Dedifferentiated amniotic fluid mesenchymal stem cell (primary cell): ENCODE measurements around the gene ADAMTS16.

Source experiments
- DNase-seq: peaks from one replicate; pipeline ENCODE4 v3.0.0-alpha.2; 2016; ENCODE audit errors: extremely low spot score

The ADAMTS16 gene

DNA sequence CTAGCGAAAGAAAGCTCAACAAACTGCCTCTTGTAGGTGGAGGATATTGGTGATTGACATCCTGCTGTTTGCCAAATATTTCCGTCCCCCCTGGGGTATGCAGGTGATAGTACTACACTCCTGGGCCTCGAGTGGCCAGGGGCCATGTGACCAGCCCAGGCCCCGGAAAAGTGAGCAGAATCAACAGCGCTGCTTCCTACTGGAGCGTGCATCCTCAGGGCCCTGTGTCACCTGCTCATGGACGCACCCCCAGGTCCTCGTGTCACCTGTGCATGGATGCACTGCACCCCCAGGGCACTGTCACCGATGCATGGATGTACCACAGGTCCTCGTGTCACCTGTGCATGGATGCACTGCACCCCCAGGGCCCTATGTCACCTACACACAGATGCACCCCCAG lies 43.8 kb downstream of the ADAMTS16 start:
- DNase-seq: no peak

DNA sequence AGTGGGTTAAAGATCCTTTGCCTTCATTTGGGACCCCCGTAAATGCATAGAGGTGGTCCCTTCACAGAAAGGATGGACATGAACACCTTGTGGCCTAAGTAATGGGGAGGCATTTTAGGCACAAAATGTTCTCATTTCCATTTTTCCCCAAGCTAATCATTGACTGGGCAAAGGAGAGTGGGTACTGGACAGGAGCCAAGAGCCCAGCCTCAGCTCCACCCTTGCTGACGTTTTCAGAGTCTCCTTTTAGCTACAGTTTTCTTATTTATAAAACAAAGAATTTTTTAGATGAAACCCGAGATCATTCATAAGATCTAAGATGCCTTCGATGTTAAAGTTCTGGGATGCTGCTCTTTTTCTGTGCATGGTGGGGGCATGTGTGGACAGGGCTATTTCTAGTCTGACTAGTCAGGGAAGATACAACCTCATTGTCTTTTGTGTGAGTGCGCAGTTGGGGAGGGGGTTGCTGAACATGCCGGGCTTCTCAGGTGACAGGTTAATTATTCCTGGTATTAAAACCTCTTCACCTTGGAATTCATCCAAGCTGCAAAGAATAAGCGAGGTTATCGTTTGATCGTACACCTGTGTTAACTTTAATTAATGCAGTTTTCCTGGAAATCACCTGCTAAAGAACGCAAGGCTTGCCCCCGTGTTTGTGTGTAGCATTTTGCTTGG lies 48.4 kb downstream of the ADAMTS16 start:
- DNase-seq: no peak

DNA sequence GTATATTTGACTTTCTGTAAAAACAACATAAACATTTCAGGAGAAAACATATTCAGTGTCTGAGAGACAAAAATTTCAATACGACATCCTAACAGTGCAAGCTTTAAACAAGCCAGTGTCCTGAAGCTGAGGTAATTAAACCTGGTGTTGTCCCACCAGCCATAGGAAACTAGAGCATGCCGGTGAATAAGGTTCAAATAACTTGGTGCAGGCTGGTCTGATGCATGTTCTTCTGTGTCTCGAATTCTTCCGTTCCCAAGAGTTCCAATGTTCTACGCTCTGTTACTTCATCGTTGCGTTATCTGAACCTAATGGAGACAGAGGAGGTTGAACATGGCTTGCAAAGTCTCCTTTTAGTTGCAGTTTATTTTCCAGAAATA lies 48.9 kb downstream of the ADAMTS16 start:
- DNase-seq: no peak

DNA sequence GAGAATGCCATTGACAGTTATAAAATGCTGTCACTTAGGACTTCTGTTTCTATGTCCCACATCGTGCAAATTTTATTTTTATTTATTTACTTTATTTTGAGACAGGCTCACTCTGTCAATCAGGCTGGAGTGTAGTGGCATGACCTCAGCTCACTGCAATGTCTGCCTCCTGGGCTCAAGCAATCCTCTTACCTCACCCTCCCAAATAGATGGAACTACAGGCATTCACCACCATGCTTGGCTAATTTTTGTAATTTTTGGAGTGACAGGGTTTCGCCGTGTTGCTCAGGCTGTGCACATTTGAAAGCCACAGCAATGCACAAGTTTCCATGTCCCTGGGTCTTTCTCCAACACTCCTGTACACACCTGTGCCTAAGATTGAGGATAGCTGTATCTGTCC lies 51.8 kb downstream of the ADAMTS16 start:
- DNase-seq: no peak

DNA sequence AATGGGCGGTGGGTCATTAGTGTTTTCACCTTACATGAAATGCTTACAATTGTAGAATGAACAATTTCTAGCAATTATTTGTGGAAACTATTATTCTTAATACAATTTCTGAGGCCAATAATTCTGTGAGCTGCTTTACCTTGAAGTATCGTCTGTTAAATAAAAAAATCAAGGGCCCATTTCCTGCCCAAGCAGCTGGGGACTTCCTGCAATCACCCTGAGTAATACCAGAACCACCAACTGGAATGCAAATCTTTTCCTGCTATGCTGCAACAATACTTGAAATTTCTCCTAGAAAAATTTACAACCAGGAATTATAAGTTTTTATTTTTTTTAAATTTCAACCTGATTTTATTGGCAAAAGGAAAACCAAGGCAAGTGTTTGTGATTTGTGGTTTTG lies 52.6 kb downstream of the ADAMTS16 start:
- no peak for DNase-seq

DNA sequence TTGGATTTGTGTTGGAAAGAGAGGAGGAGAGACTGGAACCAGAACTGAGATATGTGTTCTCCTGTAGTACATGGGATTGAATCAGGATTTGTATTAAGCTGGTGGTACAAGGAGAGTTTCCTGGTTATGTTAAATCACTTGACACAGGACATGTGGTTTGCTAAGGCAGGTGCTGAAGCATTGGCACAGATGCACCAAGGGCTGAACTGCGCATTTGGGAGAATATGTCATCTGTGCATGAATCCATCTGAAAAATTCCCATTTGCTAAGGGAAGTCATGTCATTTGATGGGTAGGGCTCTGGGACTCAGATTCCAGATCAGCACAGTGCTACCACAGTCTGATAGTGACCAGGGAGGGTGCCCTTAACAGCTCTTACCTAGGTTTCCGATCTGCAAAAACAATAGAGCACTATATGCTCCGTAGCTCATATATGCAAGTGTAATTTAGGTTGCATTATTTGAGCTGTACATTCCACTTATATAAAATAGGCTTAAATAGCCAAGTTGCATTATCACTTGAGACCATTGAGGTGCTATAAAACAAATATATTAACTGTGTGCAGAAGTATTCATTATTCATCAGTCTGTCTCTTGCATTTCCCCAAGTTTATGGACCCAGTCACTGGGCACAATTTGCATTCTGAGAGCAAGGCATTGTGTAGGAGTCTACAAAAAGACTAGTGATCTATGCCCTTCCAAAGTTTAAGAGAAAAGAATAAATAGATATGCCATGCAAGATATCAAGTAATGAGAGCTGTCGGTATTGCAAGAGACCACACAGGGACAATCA lies 55.2 kb downstream of the ADAMTS16 start:
- DNase-seq: no peak

DNA sequence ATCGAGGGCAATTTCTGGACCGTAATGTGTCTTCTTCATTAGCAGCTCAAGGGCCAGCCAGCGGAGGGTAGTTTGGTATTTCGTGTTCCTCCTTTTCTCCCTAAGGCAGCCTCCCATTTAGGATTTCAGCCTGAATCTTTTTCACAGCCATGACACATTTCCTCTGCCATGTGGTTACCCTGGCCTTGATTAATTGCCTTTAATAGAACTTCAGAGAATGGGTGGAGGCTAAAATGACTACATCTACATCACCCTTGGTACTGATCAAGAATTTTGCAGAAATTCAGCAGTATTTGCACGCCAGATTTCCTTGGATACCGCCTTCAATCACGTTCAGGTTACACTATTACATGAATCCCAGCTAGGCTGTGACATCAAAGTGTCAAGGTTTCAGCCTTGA lies 58.0 kb downstream of the ADAMTS16 start:
- no peak for DNase-seq

DNA sequence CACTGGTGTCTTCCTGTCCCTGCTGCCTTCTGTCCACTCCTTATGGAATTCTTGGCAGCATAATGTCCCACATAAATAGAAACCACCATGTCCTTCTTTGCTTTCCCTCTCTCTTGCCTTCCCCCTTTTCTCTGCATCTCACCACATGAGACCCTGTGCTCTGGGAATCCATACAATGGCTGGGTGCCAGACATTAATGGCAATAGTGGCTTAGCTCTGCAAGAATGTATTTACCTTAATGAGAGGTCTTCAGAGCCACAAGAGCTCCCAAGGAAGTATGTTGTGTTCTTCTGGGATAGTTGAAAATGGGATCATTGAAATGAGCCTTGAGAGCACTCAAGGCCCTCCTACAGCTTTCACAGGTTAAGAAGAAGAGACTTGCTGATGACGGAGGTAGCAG lies 58.7 kb downstream of the ADAMTS16 start:
- no peak for DNase-seq

DNA sequence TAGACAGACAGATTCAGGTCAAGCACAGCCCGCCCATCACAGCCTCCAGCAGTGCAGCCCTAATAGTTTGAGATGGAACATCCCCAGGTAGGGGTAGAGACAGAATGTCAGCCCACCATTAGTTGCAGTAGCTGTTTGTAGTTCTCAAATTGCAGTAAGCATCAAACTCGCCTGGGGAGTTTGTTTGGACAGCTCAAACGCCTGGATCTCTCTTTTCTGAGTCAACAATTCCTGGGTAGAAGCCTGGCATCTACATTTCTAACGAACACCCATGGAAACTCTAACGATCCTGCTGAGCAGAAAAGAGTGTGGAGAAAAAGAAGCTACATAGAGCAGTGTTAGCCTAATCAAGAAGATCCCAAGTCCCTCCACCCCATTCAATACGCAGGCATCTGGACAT lies 59.4 kb downstream of the ADAMTS16 start:
- DNase-seq: no peak

DNA sequence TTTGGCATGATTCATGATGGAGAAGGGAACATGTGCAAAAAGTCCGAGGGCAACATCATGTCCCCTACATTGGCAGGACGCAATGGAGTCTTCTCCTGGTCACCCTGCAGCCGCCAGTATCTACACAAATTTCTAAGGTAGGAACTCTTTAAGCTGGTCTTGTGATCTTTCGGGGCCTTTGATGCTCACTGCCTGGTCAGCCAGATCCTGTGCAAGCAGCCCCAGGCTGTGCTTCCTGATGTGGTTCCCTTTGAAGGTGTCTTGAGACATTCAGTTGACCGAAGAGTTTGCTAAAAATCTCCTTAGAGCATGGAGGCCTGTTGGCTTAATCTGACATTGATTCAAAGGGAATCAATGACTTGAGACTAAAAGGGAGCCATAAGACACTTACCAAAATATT lies 60.0 kb downstream of the ADAMTS16 start:
- no peak for DNase-seq

DNA sequence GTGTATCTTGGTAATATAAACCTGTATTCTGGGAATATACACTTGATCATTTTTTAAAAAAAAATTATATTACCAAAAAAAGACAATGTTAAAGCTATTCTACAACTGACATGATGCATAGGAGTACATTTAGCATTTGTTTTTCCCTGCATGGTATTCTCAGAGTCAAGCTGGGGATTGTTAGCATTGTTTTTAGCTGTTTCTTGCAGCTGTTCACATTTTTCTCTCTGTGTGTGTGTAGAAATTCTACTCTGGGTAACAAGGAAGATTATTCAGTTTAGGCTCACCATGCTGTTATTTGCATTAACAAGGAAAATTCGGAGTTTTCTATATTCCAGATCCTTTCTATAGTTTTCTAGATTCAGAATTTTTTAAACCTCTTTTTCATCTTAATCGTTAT lies 62.2 kb downstream of the ADAMTS16 start:
- no peak for DNase-seq

DNA sequence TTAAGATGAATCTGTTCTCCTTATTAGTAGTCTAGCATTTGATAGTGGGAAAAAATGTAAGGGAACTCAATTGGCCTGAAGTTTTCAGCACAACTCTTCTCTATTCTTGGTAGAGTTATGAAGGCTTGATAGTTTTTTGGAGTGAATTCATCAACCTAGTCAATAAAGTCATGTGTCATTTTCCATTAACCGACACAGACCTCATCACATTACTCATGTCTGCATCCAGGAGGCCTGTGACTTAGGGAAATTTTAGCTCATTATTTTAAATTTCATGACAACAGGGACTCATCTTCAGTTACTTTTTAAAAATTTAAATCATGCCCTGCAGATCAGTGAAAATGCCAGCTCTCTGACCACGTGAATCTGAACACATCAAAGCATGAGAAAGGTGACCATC lies 63.3 kb downstream of the ADAMTS16 start:
- DNase-seq: no peak

DNA sequence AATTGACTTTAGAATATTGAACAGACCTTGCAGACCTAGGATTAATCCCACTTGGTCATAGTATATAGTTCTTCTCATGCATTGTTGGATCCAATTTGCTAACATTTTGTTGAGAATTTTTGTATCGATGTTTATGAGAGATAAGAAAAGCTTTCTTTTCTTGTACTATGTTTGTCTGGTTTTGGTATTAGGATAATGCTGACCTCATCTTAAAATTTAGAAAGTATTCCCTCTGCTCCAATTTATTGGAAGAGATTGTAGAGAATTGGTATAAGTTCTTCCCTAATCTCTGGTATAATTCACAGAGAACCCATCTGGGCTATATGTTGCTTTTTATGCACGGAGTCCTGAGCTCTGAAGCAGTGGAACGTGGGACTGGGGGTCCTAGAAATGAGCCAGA lies 67.7 kb downstream of the ADAMTS16 start:
- no peak for DNase-seq

DNA sequence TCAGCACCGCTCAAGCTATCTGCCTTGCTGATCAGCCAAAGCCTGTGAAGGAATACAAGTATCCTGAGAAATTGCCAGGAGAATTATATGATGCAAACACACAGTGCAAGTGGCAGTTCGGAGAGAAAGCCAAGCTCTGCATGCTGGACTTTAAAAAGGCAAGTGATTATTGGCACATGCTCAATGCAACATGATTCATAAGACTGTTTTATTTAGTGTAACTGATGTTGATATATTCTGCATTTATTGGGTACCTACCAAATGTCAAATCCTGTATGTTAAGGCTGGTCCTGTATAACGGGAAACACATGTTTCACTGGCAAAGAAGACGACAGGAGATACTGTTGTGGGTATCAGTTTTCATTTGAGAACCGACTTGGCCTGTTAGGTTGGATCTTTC lies 69.0 kb downstream of the ADAMTS16 start:
- no peak for DNase-seq

DNA sequence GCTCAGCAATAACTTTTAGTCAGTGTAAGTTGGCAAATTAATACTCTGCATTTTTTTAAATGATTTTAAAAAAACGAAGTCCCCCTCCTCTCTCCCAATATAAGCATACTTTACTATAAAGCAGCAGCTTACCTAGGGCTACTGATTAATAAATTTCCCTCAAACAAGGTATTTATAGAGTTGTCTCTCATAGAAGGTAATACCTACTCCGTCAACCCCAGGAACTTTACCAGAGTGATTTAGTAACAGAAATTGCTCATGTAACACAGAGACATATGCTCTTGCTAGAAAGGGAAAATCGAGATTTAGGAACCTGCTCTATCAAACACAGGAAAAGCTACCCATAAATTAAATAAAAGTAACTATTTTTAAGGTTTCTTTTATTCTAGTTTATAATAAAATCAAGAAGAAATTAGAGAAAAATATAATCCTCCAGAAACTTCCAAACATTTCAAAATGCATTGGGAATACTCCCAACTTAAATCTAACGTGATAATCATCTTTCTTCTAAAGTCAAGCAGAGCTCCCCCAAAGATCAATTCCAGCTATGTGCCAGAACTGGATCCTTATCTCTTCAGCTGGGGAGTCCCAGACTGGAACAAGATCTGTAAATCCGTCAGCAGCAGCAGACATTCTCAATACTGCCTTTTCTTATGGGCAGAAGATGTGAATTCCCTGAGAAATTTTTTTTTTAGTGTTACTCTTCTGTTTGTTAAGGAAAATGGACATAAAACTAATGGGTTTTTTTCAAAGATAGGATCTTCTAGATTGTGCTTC lies 69.6 kb downstream of the ADAMTS16 start:
- DNase-seq: no peak

DNA sequence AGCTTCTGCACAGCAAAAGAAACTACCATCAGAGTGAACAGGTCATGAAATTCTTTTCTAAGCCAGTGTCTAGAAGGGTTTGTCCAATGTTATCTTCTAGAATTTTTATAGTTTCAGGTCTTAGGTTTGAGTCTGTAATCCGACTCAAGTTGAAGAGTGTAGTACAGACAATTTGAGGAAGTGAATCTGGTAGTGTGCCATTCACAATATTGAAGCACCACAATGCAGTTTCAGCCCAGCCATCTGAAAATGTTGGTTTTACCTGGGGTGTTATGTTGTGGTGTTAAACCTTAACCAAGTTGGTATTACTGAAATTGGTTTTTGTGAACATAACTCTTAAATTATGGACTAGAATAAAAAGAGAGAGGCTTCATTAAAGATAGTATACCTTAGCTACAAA lies 77.2 kb downstream of the ADAMTS16 start:
- no peak for DNase-seq

DNA sequence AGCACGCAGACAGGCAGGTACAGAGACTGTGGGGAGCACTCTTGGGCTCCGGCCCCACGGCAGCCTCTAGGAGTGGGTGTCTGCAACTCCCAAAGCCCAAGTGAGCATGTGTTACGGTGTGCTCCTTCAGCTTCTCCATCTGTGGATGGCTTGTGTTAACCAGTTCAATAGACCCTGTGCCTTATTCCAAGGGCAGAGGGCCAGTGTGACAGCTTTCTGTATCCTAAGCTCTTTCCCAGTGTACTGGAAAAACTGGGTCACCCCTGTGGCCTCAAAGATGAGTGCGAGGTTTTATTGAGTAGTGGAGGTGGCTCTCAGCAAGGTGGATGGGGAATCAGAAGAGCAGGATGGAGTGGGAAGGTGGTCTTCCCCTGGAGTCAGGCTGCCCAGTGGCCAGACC lies 78.3 kb downstream of the ADAMTS16 start:
- no peak for DNase-seq

DNA sequence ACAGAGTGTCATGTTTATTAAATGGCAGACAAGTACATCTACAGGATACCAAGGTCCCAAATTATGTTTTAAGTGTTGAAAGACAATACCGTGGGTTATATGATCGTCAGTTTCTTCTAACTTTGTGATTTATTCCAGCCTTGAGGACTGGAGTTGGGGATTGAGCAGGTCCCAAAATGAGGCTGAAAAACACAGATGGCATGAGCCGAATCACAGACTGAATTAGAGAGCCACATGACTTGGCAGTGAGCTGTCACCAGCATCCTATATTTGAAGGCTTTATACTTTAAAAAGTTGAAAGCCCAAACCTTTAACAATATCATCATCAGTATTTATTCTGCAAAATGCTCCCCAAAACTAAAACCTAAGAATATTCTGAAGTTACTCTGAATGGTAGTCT lies 79.4 kb downstream of the ADAMTS16 start:
- no peak for DNase-seq

DNA sequence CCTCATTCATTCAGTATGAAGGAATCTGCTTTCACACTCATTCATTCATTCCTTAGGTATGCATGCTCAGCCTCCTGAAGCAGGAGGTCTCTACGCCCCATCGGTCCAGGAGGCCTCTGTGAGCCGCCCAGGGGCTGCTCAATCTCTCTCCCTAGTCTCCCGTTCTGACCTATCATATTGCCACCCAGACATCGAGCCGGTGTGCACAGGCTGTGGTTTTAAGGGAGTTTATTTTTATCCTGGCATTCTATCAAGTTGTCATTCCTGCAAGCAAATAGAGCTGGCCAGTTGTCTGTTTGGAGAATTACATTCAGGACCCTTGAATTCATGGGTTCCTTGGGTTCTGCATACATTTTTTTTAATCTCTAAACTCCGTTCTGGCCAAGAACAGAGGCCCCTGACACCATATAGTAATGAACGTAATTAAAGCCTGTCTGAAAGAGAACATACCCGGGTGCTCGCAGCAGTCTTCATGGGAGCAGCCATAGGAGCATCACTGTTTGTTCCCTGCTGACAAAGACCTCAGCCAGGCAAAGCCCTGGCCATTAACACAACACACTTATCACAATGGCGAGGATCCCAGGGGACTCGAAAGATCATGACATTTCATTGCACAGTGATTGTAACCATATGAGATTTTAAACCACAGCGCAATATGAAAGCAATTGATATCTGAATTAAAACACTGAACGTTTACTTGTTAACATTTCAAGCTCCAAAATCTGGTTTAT lies 80.9 kb downstream of the ADAMTS16 start:
- DNase-seq: no peak

DNA sequence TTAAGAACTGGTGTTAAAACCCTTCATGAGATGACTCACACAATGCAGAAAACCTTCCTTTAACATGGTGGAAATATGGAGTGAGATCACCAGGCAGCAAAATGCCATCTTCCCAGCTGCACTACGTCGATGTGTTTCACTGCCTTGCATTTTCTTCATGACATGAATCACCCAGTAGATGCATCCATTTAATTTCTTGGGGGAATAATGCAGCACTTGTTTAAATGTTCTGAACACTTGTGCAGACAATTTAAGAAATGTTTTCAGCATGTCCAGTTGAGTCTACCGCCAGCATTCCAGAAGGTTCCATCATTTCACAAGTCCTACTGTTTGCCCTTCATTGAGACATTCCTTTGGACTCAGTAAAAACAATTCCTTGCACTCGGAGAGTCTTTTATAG lies 81.6 kb downstream of the ADAMTS16 start:
- no peak for DNase-seq

DNA sequence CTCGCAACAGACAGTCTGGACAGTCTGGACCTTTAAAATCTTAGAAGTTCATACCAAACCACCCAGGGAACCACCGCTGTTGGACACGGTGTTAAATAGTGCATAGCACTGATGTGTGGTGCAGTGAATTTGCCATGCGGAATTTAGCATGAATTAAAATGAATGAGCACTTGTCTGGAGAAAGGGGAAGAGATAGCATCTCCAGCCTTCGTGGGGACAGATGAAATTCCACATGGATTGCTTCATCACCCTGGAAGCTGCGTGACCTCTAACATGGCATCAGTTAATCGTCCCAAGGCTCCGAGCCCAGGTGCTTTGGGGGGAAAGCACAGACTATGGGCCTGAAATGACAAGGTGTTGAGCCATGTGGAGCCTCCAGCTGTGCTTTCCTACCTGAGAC lies 91.4 kb downstream of the ADAMTS16 start:
- DNase-seq: no peak

DNA sequence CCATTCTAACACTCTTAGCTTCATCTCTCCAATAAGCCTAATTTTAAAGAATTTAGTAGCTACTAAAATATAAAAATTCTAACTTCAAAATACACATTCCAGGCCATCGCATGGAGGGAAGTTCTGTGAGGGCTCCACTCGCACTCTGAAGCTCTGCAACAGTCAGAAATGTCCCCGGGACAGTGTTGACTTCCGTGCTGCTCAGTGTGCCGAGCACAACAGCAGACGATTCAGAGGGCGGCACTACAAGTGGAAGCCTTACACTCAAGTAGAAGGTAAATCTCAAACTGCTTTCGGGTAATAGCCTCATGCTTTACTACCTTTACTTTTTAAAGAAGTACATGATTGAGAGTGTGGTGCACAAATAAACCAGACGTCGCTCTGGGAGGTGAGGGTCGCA lies 94.8 kb downstream of the ADAMTS16 start:
- DNase-seq: no peak
